Right lobe of liver (tissue), 6 donors: ENCODE measurements around the gene MCTP1. TPM values are rescaled to one million over a fixed set of nuclear protein-coding genes. Genes with fewer than 3 reads are reported as not detected.

Experiments
- ATAC-seq, 4 donors: fragments of 200-7000 bp; cut with Tn5 transposase; one replicate each; pipeline ENCODE4 v1.9.1; 2020; ENCODE audit warnings: mild to moderate bottlenecking in 4 of 4, moderate library complexity in 4 of 4
- DNase-seq, 3 donors: peaks; one replicate each; pipeline ENCODE4 v3.0.0-alpha.2; 2020
- H3K27ac ChIP-seq, 3 donors: fragments of 200-600 bp; one replicate each; pipeline ENCODE4 v1.8.0; 2022
- H3K27me3 ChIP-seq, 2 donors: fragments of 200-600 bp; one replicate each; pipeline ENCODE4 v1.8.0; 2022
- H3K36me3 ChIP-seq, 4 donors: fragments of 200-600 bp; sonication (generic) in 1 of 4; one replicate each; pipeline versions ENCODE4 v1.5.1 to v1.8.0; 2017 to 2022; ENCODE audit warnings: control low read depth in 1 of 4
- H3K4me1 ChIP-seq, 4 donors: fragments of 200-600 bp; sonication (generic) in 1 of 4; one replicate each; pipeline versions ENCODE4 v1.5.1 to v1.8.0; 2017 to 2022; ENCODE audit warnings: control low read depth in 1 of 4
- H3K4me3 ChIP-seq, 3 donors: fragments of 200-600 bp; one replicate each; pipeline ENCODE4 v1.8.0; 2022
- H3K9me3 ChIP-seq, 4 donors: fragments of 200-600 bp; sonication (generic) in 1 of 4; one replicate each; pipeline versions ENCODE4 v1.5.1 to v1.8.0; 2017 to 2022; ENCODE audit warnings: control low read depth in 1 of 4
- CTCF ChIP-seq, 4 donors: fragments of 200-600 bp in 3 of 4; fragments of 450-650 bp in 1 of 4; IDR thresholded peaks; one replicate each; pipeline versions ENCODE4 v1.5.1 to v1.8.0; 2016 to 2022; ENCODE audit warnings: antibody characterized with exemption in 4 of 4, mild to moderate bottlenecking in 2 of 4
- POLR2A ChIP-seq: fragments of 450-650 bp; IDR thresholded peaks from one replicate; pipeline ENCODE4 v1.6.1; 2017; ENCODE audit warnings: antibody characterized with exemption, mild to moderate bottlenecking
- WGBS: methylation state at CpG from one replicate; pipeline ENCODE4 v1.1.6; 2018; ENCODE audit warnings: low coverage, low lambda C conversion rate; ENCODE audit not compliant: insufficient coverage; ENCODE audit errors: missing lambda C conversion rate; 5-methylcytosine and 5-hydroxymethylcytosine counted together
- intact Hi-C, 2 donors: fragments of 100-400 bp; cut with DNase I; formaldehyde crosslinking; loops; one replicate each; pipeline versions ENCODE4 v1.11.2 to v1.14.1; 2022
- total RNA-seq, 6 experiments: library from RNA; depleted of rRNA in 2 of 6; stranded (reverse); fragments of >200 nt in 2 of 6; fragmentation: NEBNext Ultra II Directional in 3 of 6; extraction: Animal tissue kit (Norgen Biotek cat#: 25700) in 3 of 6; gene quantifications; one replicate each; pipeline versions ENCODE4 v1.1.0 to v1.2.4, GENCODE V29; 2016 to 2023
- donor health status: DM: no; HTN: yes; CAD: no.
- donor health status: DM: no; HTN: no; CAD: no.
- donor health status: DM: no; HTN: no; CAD: no.
- donor health status: DM: no; HTN: yes; CAD: no.
- donor health status: DM: no; HTN: yes; CAD: no.

Gene MCTP1
- total RNA-seq, 6 experiments from 2014 or later: 1.2 to 5.9 (median 3.5) TPM

- Histone ChIP-seq H3K27me3 (no peaks in the 10 kb centered on the region), H3K36me3 (no peaks in the 10 kb centered on the region), H3K27ac (no peak overlapping the region), H3K9me3 (no peaks in the 10 kb centered on the region), H3K4me3 (no peak overlapping the region), H3K4me1 (no peaks in the 10 kb centered on the region)
- ATAC-seq (no peak), DNase-seq (no peak)
- intact Hi-C loops: no loop called here
- WGBS: 46% methylated on average over 3 of the region's 3 CpGs
- TF ChIP-seq POLR2A (no peak), CTCF (IDR thresholded peaks at IDR 0.05) (no peak)
Measured at GRCh38 chr5:95175106-95175505, 109.8 kb downstream of the MCTP1 start.

- intact Hi-C loops: no loop called here
- no peak for ATAC-seq
- no peaks in the 10 kb centered on the region for H3K4me1 ChIP-seq
- no peaks in the 10 kb centered on the region for H3K36me3 ChIP-seq
- H3K27ac ChIP-seq: no peak overlapping the region
- DNase-seq: no peak
- TF ChIP-seq POLR2A: no peak
- TF ChIP-seq CTCF (IDR thresholded peaks at IDR 0.05): no peak
- no peak overlapping the region for H3K4me3 ChIP-seq
- no peaks in the 10 kb centered on the region for H3K9me3 ChIP-seq
- H3K27me3 ChIP-seq: no peaks in the 10 kb centered on the region
Measured at GRCh38 chr5:95172659-95173058, 112.2 kb downstream of the MCTP1 start.

- Histone ChIP-seq H3K9me3 (no peaks in the 10 kb centered on the region), H3K36me3 (no peaks in the 10 kb centered on the region), H3K27ac (no peak overlapping the region), H3K27me3 (no peaks in the 10 kb centered on the region), H3K4me3 (no peak overlapping the region), H3K4me1 (no peaks in the 10 kb centered on the region)
- DNase-seq (no peak), ATAC-seq (no peak)
- TF ChIP-seq CTCF (IDR thresholded peaks at IDR 0.05): no peak
- TF ChIP-seq POLR2A: no peak
- WGBS: 79% methylated on average over 2 of the region's 2 CpGs
- intact Hi-C loops: no loop called here
Measured at GRCh38 chr5:95164861-95165260, 120.0 kb downstream of the MCTP1 start.

GRCh38 chr5:95163079-95163478, 121.8 kb downstream of the MCTP1 start:
- TF ChIP-seq POLR2A (no peak), CTCF (IDR thresholded peaks at IDR 0.05) (no peak)
- Histone ChIP-seq H3K36me3 (no peaks in the 10 kb centered on the region), H3K27ac (no peak overlapping the region), H3K4me1 (no peaks in the 10 kb centered on the region), H3K27me3 (no peaks in the 10 kb centered on the region), H3K4me3 (no peak overlapping the region), H3K9me3 (no peaks in the 10 kb centered on the region)
- DNase-seq (peak in 2 of 3 donors; percentile 35 to 52), ATAC-seq (peak in 2 of 4 donors; percentile 32 to 46)
- intact Hi-C loops: no loop called here

GRCh38 chr5:95162231-95162992, 122.5 kb downstream of the MCTP1 start:
- no peaks in the 10 kb centered on the region for H3K36me3 ChIP-seq
- no peak for DNase-seq
- no peak for ATAC-seq
- no peak overlapping the region for H3K27ac ChIP-seq
- H3K4me3 ChIP-seq: no peak overlapping the region
- TF ChIP-seq CTCF (IDR thresholded peaks at IDR 0.05): no peak
- no peak for TF ChIP-seq POLR2A
- H3K9me3 ChIP-seq: no peaks in the 10 kb centered on the region
- no peaks in the 10 kb centered on the region for H3K27me3 ChIP-seq
- no peaks in the 10 kb centered on the region for H3K4me1 ChIP-seq
- intact Hi-C loops: no loop called here
